ENCODE data around the gene C12orf60.

Gene C12orf60

GRCh38 chr12:14768823-14769405 lies 34.6 kb upstream of the C12orf60 start:
- Histone ChIP-seq H3K79me2 (ENCODE audit: insufficient read depth, low read length) (peaks cover 25% of the 10 kb centered on the region), H3K27ac (ENCODE audit: low read length) (peak overlapping the region; percentile 91), H3K9me3 (ENCODE audit: insufficient read depth, low read length, severe bottlenecking) (no peaks in the 10 kb centered on the region), H3K27me3 (ENCODE audit: insufficient read depth, low read length, poor library complexity) (no peaks in the 10 kb centered on the region), H3K4me1 (ENCODE audit: insufficient read depth, low read length) (peaks cover 38% of the 10 kb centered on the region), H3K4me3 (ENCODE audit: low read depth in 1 of 2, low read length in 2 of 2) (peak overlapping the region in 1 of 2 experiments; percentile 75; a peak in 2 of 4 replicates), H2AFZ (ENCODE audit: low read depth, low read length) (no peak overlapping the region), H4K20me1 (ENCODE audit: insufficient read depth, low read length) (no peaks in the 10 kb centered on the region), H3K9ac (ENCODE audit: low read depth, low read length) (peak overlapping the region; percentile 75; the same call in 1 of the 2 replicates), H3K36me3 (ENCODE audit: insufficient read depth, low read length) (peaks cover 13% of the 10 kb centered on the region; the same call in 1 of the 2 replicates), H3K4me2 (ENCODE audit: insufficient read depth, low read length) (peak overlapping the region; percentile 69)
- DNase-seq (no peak), ATAC-seq (ENCODE audit: insufficient read depth, low read depth) (no peak)
- TF ChIP-seq, protein P1, sequence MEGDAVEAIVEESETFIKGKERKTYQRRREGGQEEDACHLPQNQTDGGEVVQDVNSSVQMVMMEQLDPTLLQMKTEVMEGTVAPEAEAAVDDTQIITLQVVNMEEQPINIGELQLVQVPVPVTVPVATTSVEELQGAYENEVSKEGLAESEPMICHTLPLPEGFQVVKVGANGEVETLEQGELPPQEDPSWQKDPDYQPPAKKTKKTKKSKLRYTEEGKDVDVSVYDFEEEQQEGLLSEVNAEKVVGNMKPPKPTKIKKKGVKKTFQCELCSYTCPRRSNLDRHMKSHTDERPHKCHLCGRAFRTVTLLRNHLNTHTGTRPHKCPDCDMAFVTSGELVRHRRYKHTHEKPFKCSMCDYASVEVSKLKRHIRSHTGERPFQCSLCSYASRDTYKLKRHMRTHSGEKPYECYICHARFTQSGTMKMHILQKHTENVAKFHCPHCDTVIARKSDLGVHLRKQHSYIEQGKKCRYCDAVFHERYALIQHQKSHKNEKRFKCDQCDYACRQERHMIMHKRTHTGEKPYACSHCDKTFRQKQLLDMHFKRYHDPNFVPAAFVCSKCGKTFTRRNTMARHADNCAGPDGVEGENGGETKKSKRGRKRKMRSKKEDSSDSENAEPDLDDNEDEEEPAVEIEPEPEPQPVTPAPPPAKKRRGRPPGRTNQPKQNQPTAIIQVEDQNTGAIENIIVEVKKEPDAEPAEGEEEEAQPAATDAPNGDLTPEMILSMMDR (IDR thresholded peaks at IDR 0.05; ENCODE audit: borderline replicate concordance, extremely low read depth, low read length, poor library complexity, severe bottlenecking), result no peak
- TF ChIP-seq EZH2 (IDR thresholded peaks at IDR 0.05; ENCODE audit: borderline replicate concordance, low read depth, low read length, severe bottlenecking), result no peak

DNA sequence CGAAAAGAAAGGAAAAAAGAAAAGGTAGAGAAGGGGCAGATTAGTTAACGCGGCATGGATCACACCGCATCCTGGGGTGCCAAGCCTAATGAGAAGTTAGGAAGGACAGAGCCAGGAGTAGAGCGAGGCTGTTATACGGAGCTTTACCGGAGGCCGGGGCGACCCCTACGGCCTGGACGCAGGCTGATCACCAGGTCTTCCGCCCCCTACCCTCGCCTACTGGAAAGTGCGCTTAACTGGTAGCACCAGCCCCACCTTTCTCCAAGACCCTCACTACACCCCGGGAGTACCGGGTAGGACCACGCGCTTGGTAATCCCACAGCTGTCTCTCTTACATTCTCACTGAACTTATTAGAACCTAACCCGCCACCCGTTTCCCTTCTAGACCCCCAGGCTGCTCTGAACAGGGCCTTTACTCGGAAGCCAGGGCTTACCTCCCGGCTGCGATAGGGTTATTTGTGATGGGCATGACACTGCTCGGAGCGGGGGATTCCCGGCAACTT lies 34.0 kb upstream of the C12orf60 start:
- H3K9me3 ChIP-seq (ENCODE audit: insufficient read depth, low read length, severe bottlenecking), result no peaks in the 10 kb centered on the region
- H4K20me1 ChIP-seq (ENCODE audit: insufficient read depth, low read length), result no peaks in the 10 kb centered on the region
- H3K27me3 ChIP-seq (ENCODE audit: insufficient read depth, low read length, poor library complexity), result no peaks in the 10 kb centered on the region
- peaks cover 38% of the 10 kb centered on the region for H3K4me1 ChIP-seq (ENCODE audit: insufficient read depth, low read length)
- peak overlapping the region; percentile 69; the same call in 1 of the 2 replicates for H2AFZ ChIP-seq (ENCODE audit: low read depth, low read length)
- peak overlapping the region; percentile 54 to 75; a peak in 3 of 4 replicates for H3K4me3 ChIP-seq (ENCODE audit: low read depth in 1 of 2, low read length in 2 of 2)
- H3K4me2 ChIP-seq (ENCODE audit: insufficient read depth, low read length), result peak overlapping the region; percentile 69
- H3K79me2 ChIP-seq (ENCODE audit: insufficient read depth, low read length), result peaks cover 25% of the 10 kb centered on the region
- ATAC-seq (ENCODE audit: insufficient read depth, low read depth), result no peak; the same call in 2 of the 3 replicates
- H3K27ac ChIP-seq (ENCODE audit: low read length), result peak overlapping the region; percentile 91
- peaks cover 13% of the 10 kb centered on the region; the same call in 1 of the 2 replicates for H3K36me3 ChIP-seq (ENCODE audit: insufficient read depth, low read length)
- TF ChIP-seq, protein P1 (IDR thresholded peaks at IDR 0.05; ENCODE audit: borderline replicate concordance, extremely low read depth, low read length, poor library complexity, severe bottlenecking), result no peak
- TF ChIP-seq EZH2 (IDR thresholded peaks at IDR 0.05; ENCODE audit: borderline replicate concordance, low read depth, low read length, severe bottlenecking), result no peak
- H3K9ac ChIP-seq (ENCODE audit: low read depth, low read length), result peak overlapping the region; percentile 75
- no peak for DNase-seq

DNA sequence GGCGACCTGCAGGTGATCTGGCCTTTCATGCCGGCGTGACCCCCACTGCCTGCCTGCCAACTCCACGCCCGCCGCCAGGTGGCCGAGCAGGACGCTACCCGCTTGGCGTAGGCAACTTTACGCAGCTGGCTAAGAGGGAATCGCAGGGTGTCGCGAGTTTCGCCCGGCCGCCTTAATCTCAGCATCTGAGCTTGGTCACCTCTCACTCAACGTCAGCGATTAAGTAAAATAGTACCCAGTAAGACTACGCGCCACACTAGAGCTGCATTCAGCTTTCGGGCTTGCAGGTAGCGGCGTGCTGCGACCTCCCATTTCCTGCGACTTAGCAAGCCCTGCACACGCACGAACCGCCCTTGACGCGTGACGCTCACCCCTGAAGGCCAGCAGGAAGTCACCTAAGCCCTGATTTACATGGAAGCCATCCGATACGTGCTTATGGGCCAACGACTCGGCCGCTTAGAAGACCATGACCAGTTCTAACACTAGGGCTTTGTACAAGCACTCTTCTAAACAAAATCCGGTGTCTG lies 33.4 kb upstream of the C12orf60 start:
- peak overlapping the region; percentile 91 for H3K27ac ChIP-seq (ENCODE audit: low read length)
- H3K4me1 ChIP-seq (ENCODE audit: insufficient read depth, low read length), result peaks cover 38% of the 10 kb centered on the region
- H3K9me3 ChIP-seq (ENCODE audit: insufficient read depth, low read length, severe bottlenecking), result no peaks in the 10 kb centered on the region
- no peaks in the 10 kb centered on the region for H4K20me1 ChIP-seq (ENCODE audit: insufficient read depth, low read length)
- H3K4me3 ChIP-seq (ENCODE audit: low read depth in 1 of 2, low read length in 2 of 2), result peak overlapping the region; percentile 54 to 75
- TF ChIP-seq, protein P1 (IDR thresholded peaks at IDR 0.05; ENCODE audit: borderline replicate concordance, extremely low read depth, low read length, poor library complexity, severe bottlenecking), result peak; percentile 79
- TF ChIP-seq EZH2 (IDR thresholded peaks at IDR 0.05; ENCODE audit: borderline replicate concordance, low read depth, low read length, severe bottlenecking), result no peak
- H3K36me3 ChIP-seq (ENCODE audit: insufficient read depth, low read length), result peaks cover 12% of the 10 kb centered on the region; the same call in 1 of the 2 replicates
- H3K9ac ChIP-seq (ENCODE audit: low read depth, low read length), result peak overlapping the region; percentile 75
- H3K79me2 ChIP-seq (ENCODE audit: insufficient read depth, low read length), result peaks cover 25% of the 10 kb centered on the region
- H2AFZ ChIP-seq (ENCODE audit: low read depth, low read length), result peak overlapping the region; percentile 69
- DNase-seq (peak; percentile 78), ATAC-seq (ENCODE audit: insufficient read depth, low read depth) (peak; percentile 68)
- H3K27me3 ChIP-seq (ENCODE audit: insufficient read depth, low read length, poor library complexity), result no peaks in the 10 kb centered on the region
- H3K4me2 ChIP-seq (ENCODE audit: insufficient read depth, low read length), result peak overlapping the region; percentile 69
